ENCODE data around the gene WSCD2. TPM values are rescaled to one million over a fixed set of nuclear protein-coding genes. Genes with fewer than 3 reads are reported as not detected.

Gene WSCD2
- total RNA-seq, 2 experiments from 2014 or later, result not detected

DNA sequence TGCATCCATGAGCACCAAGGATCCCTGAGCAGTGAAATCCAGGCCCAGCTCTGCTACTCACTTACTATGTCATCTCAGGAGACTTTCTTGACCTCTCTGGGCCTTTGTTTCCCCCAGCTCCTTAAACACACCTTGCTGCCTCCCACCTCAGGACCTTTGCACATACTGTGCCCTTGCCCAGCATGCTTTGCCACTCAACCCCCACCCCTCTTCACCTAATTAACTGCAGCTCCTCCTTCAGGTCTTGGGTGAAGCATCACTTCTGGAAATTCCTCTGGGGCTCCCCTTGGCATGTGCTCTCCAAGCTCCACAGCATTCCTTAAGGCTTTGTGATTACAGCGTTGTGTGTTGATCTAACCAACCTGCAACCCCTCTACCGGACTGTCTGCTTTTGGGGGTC lies 15.9 kb downstream of the WSCD2 start:
- H3K4me3 Mint-ChIP-seq, result no peak overlapping the region
- no peaks in the 10 kb centered on the region for H3K9me3 Mint-ChIP-seq
- POLR2A ChIA-PET, result no interaction called here
- no peak for ATAC-seq (ENCODE audit: low read depth)
- no peak for DNase-seq
- H3K4me1 Mint-ChIP-seq, result no peaks in the 10 kb centered on the region
- no peak overlapping the region for H3K27ac Mint-ChIP-seq
- no peaks in the 10 kb centered on the region for H3K36me3 Mint-ChIP-seq
- peaks cover under 1% of the 10 kb centered on the region for H3K27me3 Mint-ChIP-seq

- no peaks in the 10 kb centered on the region for H3K9me3 Mint-ChIP-seq
- no peaks in the 10 kb centered on the region for H3K4me1 Mint-ChIP-seq
- DNase-seq (no peak), ATAC-seq (ENCODE audit: low read depth) (no peak)
- peaks cover 2% of the 10 kb centered on the region for H3K27me3 Mint-ChIP-seq
- POLR2A ChIA-PET, result no interaction called here
- H3K4me3 Mint-ChIP-seq, result no peak overlapping the region
- no peaks in the 10 kb centered on the region for H3K36me3 Mint-ChIP-seq
- no peak overlapping the region for H3K27ac Mint-ChIP-seq
Measured at GRCh38 chr12:108146035-108146893, 17.2 kb downstream of the WSCD2 start.

- H3K27me3 Mint-ChIP-seq, result peaks cover 2% of the 10 kb centered on the region
- H3K27ac Mint-ChIP-seq, result no peak overlapping the region
- no peaks in the 10 kb centered on the region for H3K9me3 Mint-ChIP-seq
- H3K4me3 Mint-ChIP-seq, result no peak overlapping the region
- POLR2A ChIA-PET, result no interaction called here
- no peaks in the 10 kb centered on the region for H3K4me1 Mint-ChIP-seq
- DNase-seq, result no peak
- H3K36me3 Mint-ChIP-seq, result no peaks in the 10 kb centered on the region
- ATAC-seq (ENCODE audit: low read depth), result no peak
Measured at GRCh38 chr12:108147279-108147678, 18.2 kb downstream of the WSCD2 start.

DNA sequence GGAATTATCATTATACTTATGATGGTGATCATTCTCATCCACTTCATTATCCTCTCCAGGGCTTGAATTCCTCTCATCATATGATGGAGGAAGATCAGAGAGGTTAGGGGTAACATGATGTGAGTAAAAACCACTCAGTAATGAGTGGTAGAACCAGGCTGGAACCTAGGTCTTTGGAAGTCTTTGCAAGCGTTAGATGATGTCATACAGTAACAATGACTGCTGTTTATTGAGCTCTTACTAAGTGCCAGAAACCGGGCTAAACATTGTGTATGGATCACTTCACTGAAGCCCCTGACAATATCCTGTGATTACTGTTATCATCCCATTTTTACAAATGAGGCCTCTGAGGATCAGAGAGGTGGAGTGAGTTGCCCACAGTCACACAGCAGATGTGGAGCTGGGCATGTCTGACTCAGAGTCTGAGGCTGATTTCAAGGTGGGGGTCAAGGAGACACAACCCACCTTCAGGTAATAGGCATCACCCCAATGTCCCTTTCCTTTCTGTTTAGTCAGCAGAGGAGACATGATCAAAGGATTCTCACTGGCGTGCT lies 19.5 kb downstream of the WSCD2 start:
- DNase-seq (no peak), ATAC-seq (ENCODE audit: low read depth) (no peak)
- POLR2A ChIA-PET, result no interaction called here
- Mint-ChIP-seq H3K4me3 (no peak overlapping the region), H3K4me1 (no peaks in the 10 kb centered on the region), H3K27ac (no peak overlapping the region), H3K27me3 (peaks cover 2% of the 10 kb centered on the region), H3K9me3 (no peaks in the 10 kb centered on the region), H3K36me3 (no peaks in the 10 kb centered on the region)

- no peaks in the 10 kb centered on the region for H3K36me3 Mint-ChIP-seq
- POLR2A ChIA-PET, result no interaction called here
- H3K27ac Mint-ChIP-seq, result no peak overlapping the region
- no peak for ATAC-seq (ENCODE audit: low read depth)
- peaks cover 2% of the 10 kb centered on the region for H3K27me3 Mint-ChIP-seq
- no peaks in the 10 kb centered on the region for H3K4me1 Mint-ChIP-seq
- H3K4me3 Mint-ChIP-seq, result no peak overlapping the region
- H3K9me3 Mint-ChIP-seq, result no peaks in the 10 kb centered on the region
- no peak for DNase-seq
Measured at GRCh38 chr12:108150436-108150835, 21.3 kb downstream of the WSCD2 start.

GRCh38 chr12:108151533-108152169 lies 22.6 kb downstream of the WSCD2 start:
- H3K4me1 Mint-ChIP-seq, result no peaks in the 10 kb centered on the region
- POLR2A ChIA-PET, result no interaction called here
- no peaks in the 10 kb centered on the region for H3K36me3 Mint-ChIP-seq
- H3K9me3 Mint-ChIP-seq, result no peaks in the 10 kb centered on the region
- H3K4me3 Mint-ChIP-seq, result no peak overlapping the region
- DNase-seq (no peak), ATAC-seq (ENCODE audit: low read depth) (no peak)
- H3K27ac Mint-ChIP-seq, result no peak overlapping the region
- H3K27me3 Mint-ChIP-seq, result peaks cover 2% of the 10 kb centered on the region

- H3K4me1 Mint-ChIP-seq, result no peaks in the 10 kb centered on the region
- peaks cover 2% of the 10 kb centered on the region for H3K27me3 Mint-ChIP-seq
- POLR2A ChIA-PET, result no interaction called here
- H3K27ac Mint-ChIP-seq, result no peak overlapping the region
- no peaks in the 10 kb centered on the region for H3K9me3 Mint-ChIP-seq
- ATAC-seq (ENCODE audit: low read depth) (no peak), DNase-seq (no peak)
- no peaks in the 10 kb centered on the region for H3K36me3 Mint-ChIP-seq
- H3K4me3 Mint-ChIP-seq, result no peak overlapping the region
Measured at GRCh38 chr12:108152170-108152538, 23.1 kb downstream of the WSCD2 start.

- Mint-ChIP-seq H3K27me3 (peaks cover 3% of the 10 kb centered on the region), H3K9me3 (no peaks in the 10 kb centered on the region), H3K27ac (no peak overlapping the region), H3K4me3 (no peak overlapping the region), H3K4me1 (no peaks in the 10 kb centered on the region), H3K36me3 (no peaks in the 10 kb centered on the region)
- ATAC-seq (ENCODE audit: low read depth) (no peak), DNase-seq (no peak)
- POLR2A ChIA-PET, result no interaction called here
Measured at GRCh38 chr12:108156717-108157116, 27.6 kb downstream of the WSCD2 start.

GRCh38 chr12:108157870-108158459 lies 28.9 kb downstream of the WSCD2 start:
- no peak for DNase-seq
- POLR2A ChIA-PET, result no interaction called here
- Mint-ChIP-seq H3K27ac (no peak overlapping the region), H3K4me3 (no peak overlapping the region), H3K27me3 (peaks cover 3% of the 10 kb centered on the region), H3K36me3 (no peaks in the 10 kb centered on the region), H3K9me3 (no peaks in the 10 kb centered on the region), H3K4me1 (no peaks in the 10 kb centered on the region)
- no peak for ATAC-seq (ENCODE audit: low read depth)

GRCh38 chr12:108162207-108162606 lies 33.1 kb downstream of the WSCD2 start:
- H3K27me3 Mint-ChIP-seq, result peaks cover 9% of the 10 kb centered on the region
- ATAC-seq (ENCODE audit: low read depth) (no peak), DNase-seq (no peak)
- POLR2A ChIA-PET, result no interaction called here
- no peaks in the 10 kb centered on the region for H3K4me1 Mint-ChIP-seq
- no peak overlapping the region for H3K4me3 Mint-ChIP-seq
- no peaks in the 10 kb centered on the region for H3K9me3 Mint-ChIP-seq
- no peaks in the 10 kb centered on the region for H3K36me3 Mint-ChIP-seq
- H3K27ac Mint-ChIP-seq, result no peak overlapping the region

- Mint-ChIP-seq H3K27ac (no peak overlapping the region), H3K4me3 (no peak overlapping the region), H3K27me3 (peaks cover 9% of the 10 kb centered on the region), H3K36me3 (no peaks in the 10 kb centered on the region), H3K4me1 (no peaks in the 10 kb centered on the region), H3K9me3 (no peaks in the 10 kb centered on the region)
- POLR2A ChIA-PET, result no interaction called here
- ATAC-seq (ENCODE audit: low read depth) (no peak), DNase-seq (no peak)
Measured at GRCh38 chr12:108166505-108166904, 37.4 kb downstream of the WSCD2 start.

DNA sequence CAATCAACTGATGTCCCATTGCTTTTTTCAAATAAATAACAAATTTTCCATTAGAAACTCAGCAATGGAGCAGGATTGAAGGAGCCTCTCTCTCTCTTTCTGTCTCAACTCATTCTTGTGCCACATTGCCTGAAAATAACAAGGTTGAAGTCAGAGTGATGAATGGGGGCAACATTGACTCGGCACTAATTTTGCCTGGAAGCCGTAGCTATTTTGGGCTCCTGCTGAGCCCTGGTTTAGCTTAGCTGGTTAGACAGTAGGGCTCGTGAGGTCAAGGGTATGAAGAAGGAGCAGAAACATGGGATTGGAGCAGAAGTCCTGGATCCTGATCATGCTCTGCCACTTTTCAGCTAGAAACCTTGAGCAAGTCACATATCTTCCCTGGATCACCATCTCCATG lies 38.9 kb downstream of the WSCD2 start:
- no peaks in the 10 kb centered on the region for H3K9me3 Mint-ChIP-seq
- POLR2A ChIA-PET, result no interaction called here
- H3K4me3 Mint-ChIP-seq, result no peak overlapping the region
- DNase-seq (no peak), ATAC-seq (ENCODE audit: low read depth) (no peak)
- no peaks in the 10 kb centered on the region for H3K4me1 Mint-ChIP-seq
- no peaks in the 10 kb centered on the region for H3K36me3 Mint-ChIP-seq
- no peak overlapping the region for H3K27ac Mint-ChIP-seq
- peaks cover 9% of the 10 kb centered on the region for H3K27me3 Mint-ChIP-seq

GRCh38 chr12:108169708-108170107 lies 40.6 kb downstream of the WSCD2 start:
- H3K27ac Mint-ChIP-seq, result no peak overlapping the region
- H3K36me3 Mint-ChIP-seq, result no peaks in the 10 kb centered on the region
- DNase-seq, result no peak
- no peaks in the 10 kb centered on the region for H3K4me1 Mint-ChIP-seq
- no peak for ATAC-seq (ENCODE audit: low read depth)
- H3K4me3 Mint-ChIP-seq, result no peak overlapping the region
- H3K27me3 Mint-ChIP-seq, result peaks cover 9% of the 10 kb centered on the region
- POLR2A ChIA-PET, result no interaction called here
- no peaks in the 10 kb centered on the region for H3K9me3 Mint-ChIP-seq

DNA sequence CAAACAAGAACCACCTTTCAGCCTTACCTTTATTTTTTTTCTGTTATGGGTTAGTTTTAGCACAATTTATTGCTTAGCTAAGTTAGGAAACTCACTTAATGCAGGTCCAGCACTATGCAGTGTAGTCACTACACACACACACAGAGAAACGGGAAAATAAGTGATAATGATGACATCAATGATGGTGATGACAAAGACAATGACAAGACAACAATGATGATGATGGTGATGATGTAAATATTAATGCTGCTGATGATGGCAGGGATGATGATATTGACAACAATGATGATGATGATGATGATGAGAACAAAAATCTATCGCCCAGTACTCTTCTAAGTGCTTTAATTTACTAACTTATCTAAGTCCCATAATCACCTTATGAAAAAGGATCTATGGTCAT lies 41.1 kb downstream of the WSCD2 start:
- H3K4me3 Mint-ChIP-seq, result no peak overlapping the region
- POLR2A ChIA-PET, result no interaction called here
- H3K9me3 Mint-ChIP-seq, result no peaks in the 10 kb centered on the region
- H3K36me3 Mint-ChIP-seq, result no peaks in the 10 kb centered on the region
- no peak overlapping the region for H3K27ac Mint-ChIP-seq
- ATAC-seq (ENCODE audit: low read depth) (no peak), DNase-seq (no peak)
- H3K4me1 Mint-ChIP-seq, result no peaks in the 10 kb centered on the region
- H3K27me3 Mint-ChIP-seq, result peaks cover 5% of the 10 kb centered on the region
